ENCODE measurements around the gene MAP3K13.

GRCh38 chr3:185416513-185416912 lies 53.6 kb downstream of the MAP3K13 start:
- TF ChIP-seq, protein P1, sequence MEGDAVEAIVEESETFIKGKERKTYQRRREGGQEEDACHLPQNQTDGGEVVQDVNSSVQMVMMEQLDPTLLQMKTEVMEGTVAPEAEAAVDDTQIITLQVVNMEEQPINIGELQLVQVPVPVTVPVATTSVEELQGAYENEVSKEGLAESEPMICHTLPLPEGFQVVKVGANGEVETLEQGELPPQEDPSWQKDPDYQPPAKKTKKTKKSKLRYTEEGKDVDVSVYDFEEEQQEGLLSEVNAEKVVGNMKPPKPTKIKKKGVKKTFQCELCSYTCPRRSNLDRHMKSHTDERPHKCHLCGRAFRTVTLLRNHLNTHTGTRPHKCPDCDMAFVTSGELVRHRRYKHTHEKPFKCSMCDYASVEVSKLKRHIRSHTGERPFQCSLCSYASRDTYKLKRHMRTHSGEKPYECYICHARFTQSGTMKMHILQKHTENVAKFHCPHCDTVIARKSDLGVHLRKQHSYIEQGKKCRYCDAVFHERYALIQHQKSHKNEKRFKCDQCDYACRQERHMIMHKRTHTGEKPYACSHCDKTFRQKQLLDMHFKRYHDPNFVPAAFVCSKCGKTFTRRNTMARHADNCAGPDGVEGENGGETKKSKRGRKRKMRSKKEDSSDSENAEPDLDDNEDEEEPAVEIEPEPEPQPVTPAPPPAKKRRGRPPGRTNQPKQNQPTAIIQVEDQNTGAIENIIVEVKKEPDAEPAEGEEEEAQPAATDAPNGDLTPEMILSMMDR (IDR thresholded peaks at IDR 0.05; ENCODE audit: insufficient read depth, low read depth, low read length) = no peak
- TF ChIP-seq EZH2 (IDR thresholded peaks at IDR 0.05; ENCODE audit: insufficient read depth, low read length) = no peak

Measured in astrocyte (in vitro differentiated cells and primary cell).